GM18508 (cell line): ENCODE data around the gene CST8.
"Not testable (repeated sequence)": the region's sequence is repeated elsewhere in the genome, so short reads cannot be mapped to it uniquely, and the experiment has no call there.

ENCODE experiments used
- ATAC-seq: cut with Tn5 transposase; IDR thresholded peaks from one replicate; pipeline ENCODE4 v1.9.1; 2021; ENCODE audit warnings: moderate number of reproducible peaks; ENCODE audit not compliant: insufficient read depth, unreplicated experiment

CST8 gene

GRCh38 chr20:23490817-23491216 is at the start of gene CST8:
TSS of gene CST8 (plus strand) at chr20:23491117. CDS start at chr20:23491668, 551 bp downstream.
- ATAC-seq = no peak

GRCh38 chr20:23441850-23442313 is 49.0 kb upstream of the CST8 start:
- peak; percentile 40 for ATAC-seq

GRCh38 chr20:23442436-23442835 is 48.5 kb upstream of the CST8 start:
- no peak for ATAC-seq

GRCh38 chr20:23444859-23445258 is 46.1 kb upstream of the CST8 start:
- ATAC-seq = no peak

- ATAC-seq = no peak
Measured at GRCh38 chr20:23445596-23446217, 45.2 kb upstream of the CST8 start.

- ATAC-seq = no peak
Measured at GRCh38 chr20:23446505-23446904, 44.4 kb upstream of the CST8 start.

GRCh38 chr20:23448167-23448566 is 42.8 kb upstream of the CST8 start:
- ATAC-seq = no peak

- no peak for ATAC-seq
Measured at GRCh38 chr20:23449421-23449820, 41.5 kb upstream of the CST8 start.

GRCh38 chr20:23450877-23451276 is 40.0 kb upstream of the CST8 start:
- no peak for ATAC-seq

- ATAC-seq = no peak
Measured at GRCh38 chr20:23451956-23452487, 38.9 kb upstream of the CST8 start.

GRCh38 chr20:23452776-23453175 is 38.1 kb upstream of the CST8 start, which contains the start of gene CST11:
TSS of gene CST11 (minus strand) at chr20:23452876. CDS start at chr20:23452811, 65 bp downstream.
- ATAC-seq = no peak

GRCh38 chr20:23453549-23454543 is 37.1 kb upstream of the CST8 start:
- no peak for ATAC-seq

- ATAC-seq = no peak
Measured at GRCh38 chr20:23454816-23455215, 36.1 kb upstream of the CST8 start.

- no peak for ATAC-seq
Measured at GRCh38 chr20:23455639-23456038, 35.3 kb upstream of the CST8 start.

- no peak for ATAC-seq
Measured at GRCh38 chr20:23456409-23456808, 34.5 kb upstream of the CST8 start.

GRCh38 chr20:23456873-23457272 is 34.0 kb upstream of the CST8 start:
- no peak for ATAC-seq

- ATAC-seq = no peak
Measured at GRCh38 chr20:23459461-23460150, 31.3 kb upstream of the CST8 start.

GRCh38 chr20:23461180-23461579 is 29.7 kb upstream of the CST8 start:
- no peak for ATAC-seq

- not testable (repeated sequence) for ATAC-seq
Measured at GRCh38 chr20:23466961-23467360, 24.0 kb upstream of the CST8 start.

GRCh38 chr20:23472306-23472705 is 18.6 kb upstream of the CST8 start:
- not testable (repeated sequence) for ATAC-seq
